Endothelial cell (in vitro differentiated cells): ENCODE results near the gene SQOR. TPM values are rescaled to one million over a fixed set of nuclear protein-coding genes. Genes with fewer than 3 reads are reported as not detected.

Experiments used
- DNase-seq: peaks from one replicate; pipeline ENCODE4 v3.0.0; 2021; ENCODE audit warnings: low spot score
- H3K27ac Mint-ChIP-seq: one replicate; pipeline ENCODE4 v1.8.0; 2021; ENCODE audit warnings: mixed read lengths, inconsistent platforms; ENCODE audit not compliant: unreplicated experiment
- H3K27me3 Mint-ChIP-seq: one replicate; pipeline ENCODE4 v1.8.0; 2021; ENCODE audit warnings: mild to moderate bottlenecking, moderate library complexity, mixed read lengths, inconsistent platforms; ENCODE audit not compliant: unreplicated experiment
- H3K36me3 Mint-ChIP-seq: one replicate; pipeline ENCODE4 v1.8.0; 2021; ENCODE audit warnings: mild to moderate bottlenecking, low read depth, mixed read lengths, inconsistent platforms; ENCODE audit not compliant: unreplicated experiment
- H3K4me1 Mint-ChIP-seq: one replicate; pipeline ENCODE4 v1.8.0; 2021; ENCODE audit warnings: mild to moderate bottlenecking, mixed read lengths, inconsistent platforms; ENCODE audit not compliant: unreplicated experiment
- H3K4me3 Mint-ChIP-seq: one replicate; pipeline ENCODE4 v1.8.0; 2021; ENCODE audit warnings: mild to moderate bottlenecking, mixed read lengths, inconsistent platforms; ENCODE audit not compliant: unreplicated experiment
- H3K9me3 Mint-ChIP-seq: one replicate; pipeline ENCODE4 v1.8.0; 2021; ENCODE audit warnings: mixed read lengths, inconsistent platforms; ENCODE audit not compliant: unreplicated experiment
- CTCF ChIP-seq: fragments of 200-600 bp; sonication (generic); IDR thresholded peaks from one replicate; pipeline ENCODE4 v1.5.0; 2021; ENCODE audit warnings: antibody characterized with exemption; ENCODE audit not compliant: unreplicated experiment
- total RNA-seq: library from RNA; stranded (reverse); fragmentation: NEBNext Ultra II Directional; extraction: Animal tissue kit (Norgen Biotek cat#: 25700); gene quantifications from one replicate; pipeline ENCODE4 v1.2.1, GENCODE V29; 2021; ENCODE audit not compliant: unreplicated experiment

Gene SQOR
- total RNA-seq, 1 donor from 2014 or later: 3.8 TPM

- no peak for DNase-seq
- no peak overlapping the region for H3K27ac Mint-ChIP-seq
- H3K36me3 Mint-ChIP-seq: no peaks in the 10 kb centered on the region
- peaks cover 13% of the 10 kb centered on the region for H3K27me3 Mint-ChIP-seq
- H3K9me3 Mint-ChIP-seq: peaks cover 5% of the 10 kb centered on the region
- H3K4me3 Mint-ChIP-seq: no peak overlapping the region
- H3K4me1 Mint-ChIP-seq: peaks cover 4% of the 10 kb centered on the region
- no peak for TF ChIP-seq CTCF
Measured at GRCh38 chr15:45637552-45638033, 2.8 kb downstream of the SQOR start.

GRCh38 chr15:45640616-45641015, 5.8 kb downstream of the SQOR start:
- H3K9me3 Mint-ChIP-seq: peaks cover 5% of the 10 kb centered on the region
- no peak for TF ChIP-seq CTCF
- peaks cover 8% of the 10 kb centered on the region for H3K27me3 Mint-ChIP-seq
- H3K36me3 Mint-ChIP-seq: no peaks in the 10 kb centered on the region
- no peak overlapping the region for H3K27ac Mint-ChIP-seq
- H3K4me1 Mint-ChIP-seq: peaks cover under 1% of the 10 kb centered on the region
- no peak overlapping the region for H3K4me3 Mint-ChIP-seq
- no peak for DNase-seq

GRCh38 chr15:45641374-45641781, 6.5 kb downstream of the SQOR start:
- H3K27ac Mint-ChIP-seq: no peak overlapping the region
- H3K9me3 Mint-ChIP-seq: peaks cover 5% of the 10 kb centered on the region
- H3K4me1 Mint-ChIP-seq: no peaks in the 10 kb centered on the region
- TF ChIP-seq CTCF: no peak
- no peak overlapping the region for H3K4me3 Mint-ChIP-seq
- H3K36me3 Mint-ChIP-seq: no peaks in the 10 kb centered on the region
- H3K27me3 Mint-ChIP-seq: peaks cover 8% of the 10 kb centered on the region
- no peak for DNase-seq

- DNase-seq: no peak
- H3K4me1 Mint-ChIP-seq: no peaks in the 10 kb centered on the region
- no peaks in the 10 kb centered on the region for H3K36me3 Mint-ChIP-seq
- H3K9me3 Mint-ChIP-seq: peaks cover 5% of the 10 kb centered on the region
- no peak for TF ChIP-seq CTCF
- no peak overlapping the region for H3K4me3 Mint-ChIP-seq
- H3K27ac Mint-ChIP-seq: no peak overlapping the region
- peaks cover 4% of the 10 kb centered on the region for H3K27me3 Mint-ChIP-seq
Measured at GRCh38 chr15:45641999-45642932, 7.4 kb downstream of the SQOR start.

- Mint-ChIP-seq H3K9me3 (peaks cover 5% of the 10 kb centered on the region), H3K4me1 (no peaks in the 10 kb centered on the region), H3K27ac (no peak overlapping the region), H3K27me3 (peaks cover 4% of the 10 kb centered on the region), H3K4me3 (no peak overlapping the region), H3K36me3 (no peaks in the 10 kb centered on the region)
- no peak for TF ChIP-seq CTCF
- DNase-seq: no peak
Measured at GRCh38 chr15:45644437-45644836, 9.6 kb downstream of the SQOR start.
